Measurements from ENCODE around the gene MAPKAPK5.

DNA sequence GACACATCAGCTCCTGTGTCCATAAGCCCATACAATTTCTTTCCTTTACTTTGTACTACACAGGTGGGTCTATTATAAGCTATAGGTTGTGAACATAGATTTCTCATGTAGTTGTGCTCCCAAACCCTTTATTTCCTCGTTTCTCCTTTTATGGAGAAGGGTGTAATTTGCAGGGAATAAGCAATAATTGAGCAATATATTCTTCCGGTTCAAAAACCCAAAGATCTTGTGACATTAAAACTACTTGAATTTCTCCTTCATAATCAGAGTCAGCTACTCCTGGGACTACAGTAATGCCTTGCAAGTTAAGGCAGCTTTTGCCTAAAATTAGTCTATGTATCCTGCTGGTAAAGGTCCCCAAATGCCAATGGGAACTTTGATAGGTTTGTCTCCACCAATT lies 19.1 kb upstream of the MAPKAPK5 start:
- TF ChIP-seq, protein P1, sequence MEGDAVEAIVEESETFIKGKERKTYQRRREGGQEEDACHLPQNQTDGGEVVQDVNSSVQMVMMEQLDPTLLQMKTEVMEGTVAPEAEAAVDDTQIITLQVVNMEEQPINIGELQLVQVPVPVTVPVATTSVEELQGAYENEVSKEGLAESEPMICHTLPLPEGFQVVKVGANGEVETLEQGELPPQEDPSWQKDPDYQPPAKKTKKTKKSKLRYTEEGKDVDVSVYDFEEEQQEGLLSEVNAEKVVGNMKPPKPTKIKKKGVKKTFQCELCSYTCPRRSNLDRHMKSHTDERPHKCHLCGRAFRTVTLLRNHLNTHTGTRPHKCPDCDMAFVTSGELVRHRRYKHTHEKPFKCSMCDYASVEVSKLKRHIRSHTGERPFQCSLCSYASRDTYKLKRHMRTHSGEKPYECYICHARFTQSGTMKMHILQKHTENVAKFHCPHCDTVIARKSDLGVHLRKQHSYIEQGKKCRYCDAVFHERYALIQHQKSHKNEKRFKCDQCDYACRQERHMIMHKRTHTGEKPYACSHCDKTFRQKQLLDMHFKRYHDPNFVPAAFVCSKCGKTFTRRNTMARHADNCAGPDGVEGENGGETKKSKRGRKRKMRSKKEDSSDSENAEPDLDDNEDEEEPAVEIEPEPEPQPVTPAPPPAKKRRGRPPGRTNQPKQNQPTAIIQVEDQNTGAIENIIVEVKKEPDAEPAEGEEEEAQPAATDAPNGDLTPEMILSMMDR (IDR thresholded peaks at IDR 0.05), result no peak
- no peak for TF ChIP-seq EP300 (IDR thresholded peaks at IDR 0.05)
